ENCODE measurements around the gene PTDSS2.

DNA sequence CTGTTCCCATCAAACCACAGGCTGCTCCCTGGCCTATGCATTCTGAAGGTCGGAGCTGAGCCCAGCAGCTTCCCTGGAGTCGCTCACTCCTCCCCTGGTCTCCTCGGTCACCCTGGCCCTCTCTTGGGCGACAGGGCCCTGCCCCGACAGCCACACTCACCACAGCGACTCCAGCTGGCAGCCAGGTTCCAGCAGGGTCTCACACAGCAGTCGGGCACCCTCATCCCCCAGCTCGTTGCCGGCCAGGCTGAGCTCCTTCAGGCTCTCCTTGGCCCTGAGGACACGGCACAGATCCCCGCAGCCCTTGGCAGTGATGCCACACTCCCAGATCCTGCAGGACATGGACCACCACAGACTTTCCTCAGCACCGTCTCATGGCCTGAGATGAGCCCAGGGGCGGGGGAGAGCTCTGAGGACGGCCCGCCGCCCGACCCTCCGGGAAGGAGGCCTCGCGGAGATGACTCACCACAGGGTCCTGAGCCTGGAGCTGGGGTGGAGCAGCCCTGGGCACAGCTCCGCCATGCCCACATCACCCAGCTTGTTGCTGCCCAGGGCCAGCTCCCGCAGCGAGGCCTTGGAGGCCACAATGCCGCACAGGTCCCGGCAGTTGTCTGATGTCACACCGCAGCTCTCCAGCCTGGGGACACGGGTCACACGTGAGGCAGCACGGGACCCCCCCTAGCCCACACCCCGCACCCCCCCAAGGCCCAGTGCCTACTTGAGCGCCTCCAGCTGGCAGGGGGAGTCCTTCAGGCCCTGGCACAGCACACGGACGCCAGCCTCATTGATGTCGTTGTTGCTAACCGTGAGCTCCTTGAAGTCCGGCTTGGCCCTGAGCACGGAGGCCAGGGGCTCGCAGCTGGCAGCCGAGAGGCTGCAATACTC, 48.5 kb downstream of the PTDSS2 start:
- TF ChIP-seq, protein P1, sequence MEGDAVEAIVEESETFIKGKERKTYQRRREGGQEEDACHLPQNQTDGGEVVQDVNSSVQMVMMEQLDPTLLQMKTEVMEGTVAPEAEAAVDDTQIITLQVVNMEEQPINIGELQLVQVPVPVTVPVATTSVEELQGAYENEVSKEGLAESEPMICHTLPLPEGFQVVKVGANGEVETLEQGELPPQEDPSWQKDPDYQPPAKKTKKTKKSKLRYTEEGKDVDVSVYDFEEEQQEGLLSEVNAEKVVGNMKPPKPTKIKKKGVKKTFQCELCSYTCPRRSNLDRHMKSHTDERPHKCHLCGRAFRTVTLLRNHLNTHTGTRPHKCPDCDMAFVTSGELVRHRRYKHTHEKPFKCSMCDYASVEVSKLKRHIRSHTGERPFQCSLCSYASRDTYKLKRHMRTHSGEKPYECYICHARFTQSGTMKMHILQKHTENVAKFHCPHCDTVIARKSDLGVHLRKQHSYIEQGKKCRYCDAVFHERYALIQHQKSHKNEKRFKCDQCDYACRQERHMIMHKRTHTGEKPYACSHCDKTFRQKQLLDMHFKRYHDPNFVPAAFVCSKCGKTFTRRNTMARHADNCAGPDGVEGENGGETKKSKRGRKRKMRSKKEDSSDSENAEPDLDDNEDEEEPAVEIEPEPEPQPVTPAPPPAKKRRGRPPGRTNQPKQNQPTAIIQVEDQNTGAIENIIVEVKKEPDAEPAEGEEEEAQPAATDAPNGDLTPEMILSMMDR (IDR thresholded peaks at IDR 0.05), result no peak
- TF ChIP-seq PRRX2 (CRISPR knock-in tag; IDR thresholded peaks at IDR 0.05) (no peak), EMX1 (CRISPR knock-in tag; IDR thresholded peaks at IDR 0.05) (no peak), KAT7 (CRISPR knock-in tag; IDR thresholded peaks at IDR 0.05; ENCODE audit: borderline replicate concordance) (no peak), FOXJ3 (CRISPR knock-in tag; IDR thresholded peaks at IDR 0.05; ENCODE audit: borderline replicate concordance) (no peak), NFE2L1 (CRISPR knock-in tag; IDR thresholded peaks at IDR 0.05) (no peak), CREM (CRISPR knock-in tag; IDR thresholded peaks at IDR 0.05) (no peak), JUN (CRISPR knock-in tag; IDR thresholded peaks at IDR 0.05) (no peak), ESRRA (CRISPR knock-in tag; IDR thresholded peaks at IDR 0.05; ENCODE audit: borderline replicate concordance) (no peak)
- TF ChIP-seq, protein P2, sequence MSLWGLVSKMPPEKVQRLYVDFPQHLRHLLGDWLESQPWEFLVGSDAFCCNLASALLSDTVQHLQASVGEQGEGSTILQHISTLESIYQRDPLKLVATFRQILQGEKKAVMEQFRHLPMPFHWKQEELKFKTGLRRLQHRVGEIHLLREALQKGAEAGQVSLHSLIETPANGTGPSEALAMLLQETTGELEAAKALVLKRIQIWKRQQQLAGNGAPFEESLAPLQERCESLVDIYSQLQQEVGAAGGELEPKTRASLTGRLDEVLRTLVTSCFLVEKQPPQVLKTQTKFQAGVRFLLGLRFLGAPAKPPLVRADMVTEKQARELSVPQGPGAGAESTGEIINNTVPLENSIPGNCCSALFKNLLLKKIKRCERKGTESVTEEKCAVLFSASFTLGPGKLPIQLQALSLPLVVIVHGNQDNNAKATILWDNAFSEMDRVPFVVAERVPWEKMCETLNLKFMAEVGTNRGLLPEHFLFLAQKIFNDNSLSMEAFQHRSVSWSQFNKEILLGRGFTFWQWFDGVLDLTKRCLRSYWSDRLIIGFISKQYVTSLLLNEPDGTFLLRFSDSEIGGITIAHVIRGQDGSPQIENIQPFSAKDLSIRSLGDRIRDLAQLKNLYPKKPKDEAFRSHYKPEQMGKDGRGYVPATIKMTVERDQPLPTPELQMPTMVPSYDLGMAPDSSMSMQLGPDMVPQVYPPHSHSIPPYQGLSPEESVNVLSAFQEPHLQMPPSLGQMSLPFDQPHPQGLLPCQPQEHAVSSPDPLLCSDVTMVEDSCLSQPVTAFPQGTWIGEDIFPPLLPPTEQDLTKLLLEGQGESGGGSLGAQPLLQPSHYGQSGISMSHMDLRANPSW (CRISPR knock-in tag; conservative IDR thresholded peaks at IDR 0.05; ENCODE audit: low read depth), result no peak
- TF ChIP-seq, protein P3, sequence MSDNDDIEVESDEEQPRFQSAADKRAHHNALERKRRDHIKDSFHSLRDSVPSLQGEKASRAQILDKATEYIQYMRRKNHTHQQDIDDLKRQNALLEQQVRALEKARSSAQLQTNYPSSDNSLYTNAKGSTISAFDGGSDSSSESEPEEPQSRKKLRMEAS (CRISPR knock-in tag; IDR thresholded peaks at IDR 0.05), result no peak
- TF ChIP-seq, protein P4, sequence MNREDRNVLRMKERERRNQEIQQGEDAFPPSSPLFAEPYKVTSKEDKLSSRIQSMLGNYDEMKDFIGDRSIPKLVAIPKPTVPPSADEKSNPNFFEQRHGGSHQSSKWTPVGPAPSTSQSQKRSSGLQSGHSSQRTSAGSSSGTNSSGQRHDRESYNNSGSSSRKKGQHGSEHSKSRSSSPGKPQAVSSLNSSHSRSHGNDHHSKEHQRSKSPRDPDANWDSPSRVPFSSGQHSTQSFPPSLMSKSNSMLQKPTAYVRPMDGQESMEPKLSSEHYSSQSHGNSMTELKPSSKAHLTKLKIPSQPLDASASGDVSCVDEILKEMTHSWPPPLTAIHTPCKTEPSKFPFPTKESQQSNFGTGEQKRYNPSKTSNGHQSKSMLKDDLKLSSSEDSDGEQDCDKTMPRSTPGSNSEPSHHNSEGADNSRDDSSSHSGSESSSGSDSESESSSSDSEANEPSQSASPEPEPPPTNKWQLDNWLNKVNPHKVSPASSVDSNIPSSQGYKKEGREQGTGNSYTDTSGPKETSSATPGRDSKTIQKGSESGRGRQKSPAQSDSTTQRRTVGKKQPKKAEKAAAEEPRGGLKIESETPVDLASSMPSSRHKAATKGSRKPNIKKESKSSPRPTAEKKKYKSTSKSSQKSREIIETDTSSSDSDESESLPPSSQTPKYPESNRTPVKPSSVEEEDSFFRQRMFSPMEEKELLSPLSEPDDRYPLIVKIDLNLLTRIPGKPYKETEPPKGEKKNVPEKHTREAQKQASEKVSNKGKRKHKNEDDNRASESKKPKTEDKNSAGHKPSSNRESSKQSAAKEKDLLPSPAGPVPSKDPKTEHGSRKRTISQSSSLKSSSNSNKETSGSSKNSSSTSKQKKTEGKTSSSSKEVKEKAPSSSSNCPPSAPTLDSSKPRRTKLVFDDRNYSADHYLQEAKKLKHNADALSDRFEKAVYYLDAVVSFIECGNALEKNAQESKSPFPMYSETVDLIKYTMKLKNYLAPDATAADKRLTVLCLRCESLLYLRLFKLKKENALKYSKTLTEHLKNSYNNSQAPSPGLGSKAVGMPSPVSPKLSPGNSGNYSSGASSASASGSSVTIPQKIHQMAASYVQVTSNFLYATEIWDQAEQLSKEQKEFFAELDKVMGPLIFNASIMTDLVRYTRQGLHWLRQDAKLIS (CRISPR knock-in tag; IDR thresholded peaks at IDR 0.05; ENCODE audit: borderline replicate concordance), result no peak
- TF ChIP-seq, protein P5, sequence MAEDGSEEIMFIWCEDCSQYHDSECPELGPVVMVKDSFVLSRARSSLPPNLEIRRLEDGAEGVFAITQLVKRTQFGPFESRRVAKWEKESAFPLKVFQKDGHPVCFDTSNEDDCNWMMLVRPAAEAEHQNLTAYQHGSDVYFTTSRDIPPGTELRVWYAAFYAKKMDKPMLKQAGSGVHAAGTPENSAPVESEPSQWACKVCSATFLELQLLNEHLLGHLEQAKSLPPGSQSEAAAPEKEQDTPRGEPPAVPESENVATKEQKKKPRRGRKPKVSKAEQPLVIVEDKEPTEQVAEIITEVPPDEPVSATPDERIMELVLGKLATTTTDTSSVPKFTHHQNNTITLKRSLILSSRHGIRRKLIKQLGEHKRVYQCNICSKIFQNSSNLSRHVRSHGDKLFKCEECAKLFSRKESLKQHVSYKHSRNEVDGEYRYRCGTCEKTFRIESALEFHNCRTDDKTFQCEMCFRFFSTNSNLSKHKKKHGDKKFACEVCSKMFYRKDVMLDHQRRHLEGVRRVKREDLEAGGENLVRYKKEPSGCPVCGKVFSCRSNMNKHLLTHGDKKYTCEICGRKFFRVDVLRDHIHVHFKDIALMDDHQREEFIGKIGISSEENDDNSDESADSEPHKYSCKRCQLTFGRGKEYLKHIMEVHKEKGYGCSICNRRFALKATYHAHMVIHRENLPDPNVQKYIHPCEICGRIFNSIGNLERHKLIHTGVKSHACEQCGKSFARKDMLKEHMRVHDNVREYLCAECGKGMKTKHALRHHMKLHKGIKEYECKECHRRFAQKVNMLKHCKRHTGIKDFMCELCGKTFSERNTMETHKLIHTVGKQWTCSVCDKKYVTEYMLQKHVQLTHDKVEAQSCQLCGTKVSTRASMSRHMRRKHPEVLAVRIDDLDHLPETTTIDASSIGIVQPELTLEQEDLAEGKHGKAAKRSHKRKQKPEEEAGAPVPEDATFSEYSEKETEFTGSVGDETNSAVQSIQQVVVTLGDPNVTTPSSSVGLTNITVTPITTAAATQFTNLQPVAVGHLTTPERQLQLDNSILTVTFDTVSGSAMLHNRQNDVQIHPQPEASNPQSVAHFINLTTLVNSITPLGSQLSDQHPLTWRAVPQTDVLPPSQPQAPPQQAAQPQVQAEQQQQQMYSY (CRISPR knock-in tag; IDR thresholded peaks at IDR 0.05), result no peak
